Activated T-helper 1 cell treated with anti-CD3 and anti-CD28 coated beads, Interleukin-2, amount 50 U/mL, for 16 hours (primary cell): Measurements from ENCODE around the gene PRLH.
"Not testable (repeated sequence)": the region's sequence is repeated elsewhere in the genome, so short reads cannot be mapped to it uniquely, and the experiment has no call there.

Experiments used
- DNase-seq, 2 donors: peaks; one replicate each; pipeline ENCODE4 v3.0.0-alpha.2; 2020; ENCODE audit warnings: low read depth in 1 of 2, low spot score in 1 of 2

Gene PRLH

DNA sequence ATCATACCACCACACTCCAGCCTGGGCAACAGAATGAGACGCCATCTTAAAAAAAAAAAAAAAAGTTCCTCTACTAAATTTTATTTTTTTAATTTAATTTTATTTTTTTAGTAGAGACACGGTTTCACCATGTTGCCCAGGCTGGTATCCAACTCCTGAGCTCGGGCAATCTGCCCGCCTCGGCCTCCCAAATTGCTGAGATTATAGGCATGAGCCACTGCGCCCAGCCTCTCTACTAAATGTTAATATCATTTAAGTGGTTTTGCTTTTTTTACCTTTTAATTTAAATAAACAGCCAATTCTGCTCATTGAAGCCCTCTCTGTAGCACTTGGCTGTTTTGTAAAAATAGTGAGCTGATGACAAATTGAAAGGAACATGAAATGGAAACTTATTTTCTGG is 15.0 kb downstream of the PRLH start:
- DNase-seq, result no peak

- no peak for DNase-seq
Observed at GRCh38 chr2:237581751-237582746, 15.7 kb downstream of the PRLH start.

DNA sequence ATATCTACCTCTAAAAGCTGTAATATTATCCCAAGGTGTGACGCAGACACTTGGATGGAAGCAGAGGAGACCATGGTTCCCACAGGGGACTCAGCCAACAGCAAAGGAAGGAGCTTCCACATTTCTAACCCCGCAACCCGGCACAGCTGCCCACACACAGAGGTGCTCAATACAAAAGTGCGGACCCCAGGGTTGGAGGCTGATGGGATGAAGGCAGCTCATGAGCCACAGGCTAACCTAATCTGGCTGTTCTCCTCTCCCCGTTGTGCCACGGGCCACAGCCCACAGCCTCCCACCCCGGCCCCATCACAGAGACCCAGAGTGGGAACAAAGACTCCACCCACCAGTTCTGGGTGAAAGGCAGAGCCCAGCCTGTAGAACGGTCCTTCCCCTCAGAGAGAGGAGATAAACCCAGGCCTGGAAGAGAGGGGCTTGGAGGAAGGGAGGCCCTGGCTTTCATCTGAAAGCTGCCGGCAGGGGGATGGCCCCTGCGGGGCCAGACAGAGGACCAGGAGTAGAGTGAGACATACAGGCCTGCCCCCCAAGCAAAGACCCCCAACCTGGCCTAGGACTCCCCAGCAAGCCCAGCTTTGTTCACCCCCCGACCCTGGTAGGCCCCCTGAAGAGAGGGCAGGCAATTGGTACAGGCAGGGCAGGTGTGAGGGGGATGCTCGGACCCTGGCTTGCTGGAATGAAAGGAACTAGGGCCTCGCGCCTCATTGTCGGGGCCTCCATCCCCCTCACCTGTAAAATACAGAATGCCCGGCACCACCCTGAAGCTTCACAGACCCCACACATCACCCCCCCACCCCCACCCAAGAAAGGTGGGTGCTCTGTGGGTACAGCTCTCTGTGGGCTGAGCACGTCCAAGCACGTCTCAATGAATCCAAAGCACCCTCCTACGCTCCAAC is 17.3 kb downstream of the PRLH start:
- DNase-seq, result no peak

DNA sequence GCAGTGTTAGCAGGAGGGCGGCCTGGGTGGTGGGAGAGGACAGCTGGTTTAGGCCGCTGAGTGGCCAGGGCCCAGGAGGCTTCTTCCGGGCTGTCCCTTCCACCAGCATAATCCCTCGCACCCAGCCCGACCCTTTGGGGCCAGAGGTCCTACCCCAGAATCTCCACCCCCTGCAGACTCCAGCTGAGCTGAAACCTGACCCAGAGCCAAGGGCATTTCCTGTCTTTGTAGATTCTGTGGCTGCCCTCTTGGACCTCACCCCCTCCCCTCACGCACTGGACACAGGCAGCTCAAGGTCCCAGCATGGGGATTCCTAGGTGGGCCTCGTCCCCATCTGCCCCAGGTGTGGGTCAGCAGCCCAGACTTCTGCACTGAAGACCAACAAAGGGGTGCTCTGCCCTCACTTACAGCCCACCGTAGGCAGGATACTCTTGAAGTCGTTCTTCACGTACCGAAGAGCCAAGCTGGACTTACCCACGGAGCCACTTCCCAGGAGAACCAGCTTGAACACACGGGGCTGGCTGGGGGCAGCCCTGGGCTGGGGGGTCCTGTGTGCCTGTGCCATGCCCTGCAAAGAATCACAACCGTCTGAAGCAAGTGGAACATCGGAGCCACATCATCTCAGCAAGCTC is 19.3 kb downstream of the PRLH start:
- no peak for DNase-seq

GRCh38 chr2:237588044-237588696 is 21.8 kb downstream of the PRLH start:
- DNase-seq, result no peak

DNA sequence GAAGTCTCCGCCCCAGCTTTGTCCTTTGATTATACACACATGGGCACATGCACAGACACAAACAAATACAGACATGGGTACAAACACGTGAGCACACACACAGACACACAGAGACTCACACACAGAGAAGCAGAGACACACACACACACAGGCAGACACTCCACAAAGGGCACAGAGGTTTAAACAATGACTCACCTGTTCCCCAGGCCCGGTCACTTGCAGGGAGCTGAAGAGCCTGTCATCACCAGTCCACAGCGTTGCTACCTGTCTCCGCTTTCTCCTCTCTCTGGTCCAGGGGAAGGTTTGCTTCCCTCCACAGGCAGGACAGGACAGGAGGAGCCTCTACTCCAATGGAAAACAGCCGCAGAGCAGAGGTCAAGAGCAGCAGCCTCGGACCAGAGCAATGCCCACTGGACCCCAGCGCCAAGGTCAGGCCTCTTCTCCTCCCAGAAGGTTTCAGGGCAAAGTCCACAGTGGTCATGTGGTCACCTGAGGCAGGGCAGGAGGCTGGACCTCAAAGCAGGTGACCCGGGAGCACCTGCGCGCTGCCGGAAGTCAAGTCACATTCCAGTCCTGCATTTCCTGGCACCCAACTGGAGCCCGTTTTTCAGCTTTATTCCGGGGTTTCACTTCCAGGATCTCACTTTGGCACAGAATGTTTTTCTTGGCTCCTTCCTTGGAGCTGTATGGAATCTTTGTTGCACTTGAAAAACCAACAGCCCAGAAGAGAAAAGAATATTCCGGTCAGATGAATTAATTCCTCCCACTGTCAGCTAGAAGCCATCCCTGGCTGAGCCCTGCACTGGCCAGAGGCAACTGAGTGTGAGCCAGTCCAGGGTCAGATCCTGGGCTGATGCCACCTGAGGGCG is 24.1 kb downstream of the PRLH start, which contains the start of gene RAB17:
Gene RAB17 (minus strand): TSS at position 463 of the 869 bp plus-strand sequence. CDS start 4,580 bp downstream, outside the sequence.
- DNase-seq, result no peak

DNA sequence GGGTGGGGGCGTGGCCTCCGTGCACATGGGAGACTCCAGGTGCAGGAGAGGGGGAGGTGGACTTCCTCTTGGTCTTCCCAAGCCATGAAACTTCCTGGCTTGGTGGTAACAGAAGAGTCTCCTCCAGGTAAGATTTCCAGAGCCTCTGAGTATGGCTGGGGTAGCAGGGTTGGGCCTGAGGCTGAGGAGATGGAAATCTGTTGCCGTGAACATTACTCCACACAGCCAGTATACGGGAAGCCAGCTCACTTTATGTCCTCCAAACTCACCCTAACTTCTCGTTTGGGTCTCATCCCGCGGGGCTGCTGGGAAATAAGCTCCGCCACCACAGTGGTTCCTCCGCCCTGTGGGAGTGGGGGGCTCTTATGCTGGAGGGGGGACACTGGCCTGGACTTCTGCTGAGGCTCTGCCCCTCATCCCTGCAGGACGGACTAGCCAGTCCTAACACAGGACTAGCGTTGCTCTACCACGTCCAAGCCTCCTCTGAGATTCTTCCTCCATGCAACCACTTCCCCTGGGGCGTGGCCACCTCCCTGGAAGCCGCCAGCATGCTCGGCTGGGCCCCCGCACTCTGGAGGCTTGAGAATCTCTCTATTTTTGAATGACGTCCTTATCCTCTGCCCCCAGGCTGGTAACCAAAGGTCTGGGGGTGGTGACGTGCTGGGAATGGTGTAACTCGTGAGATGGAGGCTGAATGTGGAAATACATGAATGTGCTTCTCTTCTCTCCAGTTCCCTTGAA is 24.9 kb downstream of the PRLH start:
- DNase-seq, result no peak

GRCh38 chr2:237592425-237592980 is 26.1 kb downstream of the PRLH start:
- DNase-seq, result no peak

- DNase-seq, result no peak
Observed at GRCh38 chr2:237593036-237593435, 26.7 kb downstream of the PRLH start.

DNA sequence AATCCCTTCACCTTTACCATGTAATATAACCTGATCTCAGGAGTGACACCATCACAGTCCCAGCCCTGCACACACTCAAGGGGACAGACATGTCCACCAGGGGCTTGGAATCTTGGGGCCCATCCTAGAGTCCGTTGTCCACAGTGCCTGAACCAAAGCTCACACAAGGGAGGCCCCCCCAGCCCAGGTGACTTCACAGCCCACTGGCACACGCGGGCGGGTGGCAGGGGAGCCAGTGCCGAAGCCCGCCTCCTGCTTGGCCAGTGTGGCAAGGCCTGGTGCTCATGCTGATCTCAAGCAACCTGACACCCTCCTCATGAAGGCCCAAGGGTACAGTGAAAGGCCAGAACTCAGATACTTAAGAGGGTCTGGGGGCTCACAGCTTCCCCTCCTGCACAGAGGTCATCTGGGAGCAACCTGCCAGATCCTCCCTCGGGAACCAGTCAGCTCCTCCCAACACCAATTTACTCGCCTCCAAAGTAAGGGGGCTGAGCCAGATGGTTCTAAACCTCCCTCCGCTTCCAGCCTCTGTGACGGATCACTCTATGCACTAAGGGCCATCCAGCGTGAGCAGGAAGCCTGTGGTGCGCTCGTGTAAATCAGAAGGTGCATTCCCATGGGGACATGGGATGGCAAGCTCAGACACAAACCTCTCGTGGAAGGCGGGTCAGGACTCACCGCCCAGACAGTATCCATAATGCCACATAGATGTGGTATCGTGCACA is 27.4 kb downstream of the PRLH start:
- DNase-seq, result no peak

GRCh38 chr2:237594514-237594871 is 28.1 kb downstream of the PRLH start:
- DNase-seq, result no peak

DNA sequence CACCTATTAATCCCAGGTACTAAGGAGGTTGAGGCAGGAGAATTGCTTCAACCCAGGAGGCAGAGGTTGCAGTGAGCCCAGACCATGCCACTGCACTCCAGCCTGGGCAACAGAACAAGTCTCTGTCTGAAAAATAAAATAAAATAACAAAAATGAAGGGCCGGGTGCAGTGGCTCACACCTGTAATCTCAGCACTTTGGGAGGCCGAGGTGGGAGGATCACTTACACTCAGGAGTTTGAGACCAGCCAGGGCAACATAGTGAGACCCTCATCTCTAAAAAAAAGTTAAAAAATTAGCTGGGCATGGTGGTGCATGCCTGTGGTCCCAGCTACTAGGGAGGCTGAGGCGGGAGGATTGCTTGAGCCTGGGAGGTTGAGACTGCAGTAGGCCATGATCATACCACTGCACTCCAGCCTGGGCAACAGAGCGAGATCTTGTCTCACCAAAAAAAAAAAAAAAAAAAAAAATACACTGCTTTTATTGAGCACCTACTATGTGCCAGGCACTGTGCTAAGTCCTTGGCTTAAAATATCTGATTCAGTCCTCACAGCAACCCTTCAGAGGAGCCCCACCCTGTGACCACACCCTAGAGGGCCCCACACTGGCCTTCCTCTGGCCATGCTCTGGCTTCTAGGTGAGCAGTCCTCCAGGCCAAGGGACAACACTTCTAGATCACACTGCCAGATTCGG is 29.6 kb downstream of the PRLH start:
- DNase-seq, result not testable (repeated sequence)

DNA sequence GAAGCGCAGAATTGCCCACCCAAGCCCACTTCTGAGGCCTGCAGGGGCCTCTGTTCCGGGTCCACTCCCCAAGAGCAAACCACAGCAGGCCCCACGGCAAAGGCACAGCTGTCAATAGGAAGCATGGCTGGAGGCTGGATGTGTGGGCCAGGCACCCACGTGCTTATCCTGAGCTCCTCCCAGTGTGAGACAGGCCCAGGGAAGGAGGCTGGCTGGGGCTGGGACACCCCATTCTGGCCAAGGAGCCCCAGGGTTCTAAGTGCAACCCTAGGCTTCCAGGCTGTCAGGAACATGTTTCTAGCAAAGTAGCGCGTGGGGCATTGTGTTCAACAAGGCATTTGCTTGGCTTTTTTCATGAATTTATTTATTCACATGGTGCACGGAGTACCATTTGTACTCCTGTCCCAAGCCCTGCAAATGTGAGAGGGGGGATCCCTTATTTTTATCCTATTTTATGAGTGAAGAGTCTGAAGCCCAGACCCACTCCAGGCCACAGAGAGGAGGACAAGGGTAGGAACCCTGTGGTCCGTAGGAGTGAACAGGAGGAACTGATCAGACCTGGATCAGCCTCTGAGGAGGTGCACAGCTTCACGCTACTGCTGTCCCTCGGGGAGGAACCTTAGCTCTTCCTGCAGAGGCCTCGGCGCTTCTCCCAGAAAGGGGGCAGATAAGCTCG is 30.3 kb downstream of the PRLH start:
- no peak for DNase-seq

- DNase-seq, result no peak
Observed at GRCh38 chr2:237597196-237598145, 31.1 kb downstream of the PRLH start.

GRCh38 chr2:237598468-237599208 is 32.3 kb downstream of the PRLH start:
- DNase-seq, result no peak
